ENCODE measurements around the gene RPP30.

RPP30 gene

DNA sequence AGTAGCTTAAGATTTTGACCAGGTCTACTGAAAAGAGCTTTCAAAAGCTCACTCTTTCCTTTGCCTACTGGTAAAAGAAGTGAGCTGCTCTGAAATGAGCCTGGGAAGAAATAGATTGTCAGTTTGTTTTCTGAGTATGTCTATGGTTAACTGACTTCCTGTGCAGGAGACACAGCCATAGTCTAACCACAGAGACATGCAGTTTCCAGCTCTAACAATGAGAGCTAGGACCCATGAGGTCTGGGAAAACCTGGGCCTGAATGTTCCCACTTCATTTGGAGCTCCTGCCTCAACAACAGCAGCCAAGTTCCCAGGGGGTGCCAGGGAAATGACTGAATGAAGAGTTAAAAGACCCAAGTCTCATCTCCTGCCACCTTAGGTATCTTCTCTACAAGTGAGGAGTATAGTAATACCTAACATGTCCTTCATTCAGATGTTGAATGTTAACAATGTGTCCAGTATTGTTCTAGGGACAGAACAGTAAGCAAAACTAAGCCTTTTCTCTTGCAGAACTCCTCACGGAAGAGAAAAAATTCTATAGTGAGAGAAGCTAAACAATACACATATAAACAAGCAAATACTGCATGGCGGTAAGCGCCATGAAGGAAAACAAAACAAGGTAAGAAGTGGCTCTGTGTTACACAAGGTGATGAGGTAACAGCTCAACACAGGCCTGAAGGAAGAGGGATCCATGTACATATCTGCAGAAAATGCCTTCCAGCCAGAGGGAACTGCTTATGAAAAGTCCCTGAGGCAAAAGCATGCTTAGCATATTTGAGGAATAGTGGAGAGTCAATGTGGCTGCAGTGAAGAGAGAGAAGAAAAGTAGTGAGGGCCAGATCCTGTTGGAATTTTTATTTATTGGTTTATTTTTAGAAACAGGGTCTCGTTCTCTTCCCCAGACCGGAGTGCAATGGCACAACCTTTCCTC, 75.5 kb downstream of the RPP30 start:
- no peak for DNase-seq

All from inflammatory macrophage (primary cell).